ENCODE data around the gene GOLGA8T. TPM values are rescaled to one million over a fixed set of nuclear protein-coding genes. Genes with fewer than 3 reads are reported as not detected.

Gene GOLGA8T
- polyA plus RNA-seq, 4 donors = 0.04 to 0.87 TPM; not detected in 2

Other genes with a start within 250 kb of the GOLGA8T start
- under 1 TPM in 1 of 4 donors, not detected in 3; 0.27 TPM for gene GOLGA8J, start 52.1 kb upstream of the GOLGA8T start, polyA plus RNA-seq

Data from small intestine (tissue), 4 donors.